NCI-H1436 treated with DMSO at 0.1 percent for 48 hours (cell line): ENCODE data around the gene MYO5C.
A peak's percentile ranks its signal among the peaks of the same experiment; 100 is the strongest.

Experiments used
- DNase-seq: peaks from one replicate; lab custom pipeline; 2025; lab: John Stamatoyannopoulos, UW

MYO5C gene

GRCh38 chr15:52295421-52296001, at the start of gene MYO5C:
Gene MYO5C (minus strand): TSS chr15:52295804. CDS start chr15:52295636, 168 bp downstream.
- peak; percentile 47 for DNase-seq

- no peak for DNase-seq
Observed at GRCh38 chr15:52344592-52344991, 49.0 kb upstream of the MYO5C start.

- DNase-seq = no peak
Observed at GRCh38 chr15:52343831-52344230, 48.2 kb upstream of the MYO5C start.

- DNase-seq = no peak
Observed at GRCh38 chr15:52340093-52340492, 44.5 kb upstream of the MYO5C start.

- DNase-seq = no peak
Observed at GRCh38 chr15:52338891-52339290, 43.3 kb upstream of the MYO5C start.

GRCh38 chr15:52338058-52338457, 42.5 kb upstream of the MYO5C start:
- DNase-seq = no peak

GRCh38 chr15:52337198-52337853, 41.7 kb upstream of the MYO5C start:
- no peak for DNase-seq

GRCh38 chr15:52336529-52336928, 40.9 kb upstream of the MYO5C start:
- DNase-seq = no peak

- no peak for DNase-seq
Observed at GRCh38 chr15:52334491-52335160, 39.0 kb upstream of the MYO5C start.

- peak; percentile 22 for DNase-seq
Observed at GRCh38 chr15:52331490-52332240, 36.1 kb upstream of the MYO5C start.

- DNase-seq = no peak
Observed at GRCh38 chr15:52329987-52330386, 34.4 kb upstream of the MYO5C start.

- DNase-seq = no peak
Observed at GRCh38 chr15:52329150-52329549, 33.5 kb upstream of the MYO5C start.

GRCh38 chr15:52328680-52329079, 33.1 kb upstream of the MYO5C start:
- DNase-seq = no peak

- no peak for DNase-seq
Observed at GRCh38 chr15:52326756-52327155, 31.2 kb upstream of the MYO5C start.

- DNase-seq = no peak
Observed at GRCh38 chr15:52324109-52324508, 28.5 kb upstream of the MYO5C start.

- DNase-seq = no peak
Observed at GRCh38 chr15:52318729-52319500, 23.3 kb upstream of the MYO5C start.

- no peak for DNase-seq
Observed at GRCh38 chr15:52317688-52318087, 22.1 kb upstream of the MYO5C start.

GRCh38 chr15:52317022-52317421, 21.4 kb upstream of the MYO5C start:
- no peak for DNase-seq

GRCh38 chr15:52309154-52309548, 13.5 kb upstream of the MYO5C start:
- no peak for DNase-seq

GRCh38 chr15:52308446-52309153, 13.0 kb upstream of the MYO5C start:
- DNase-seq = no peak

GRCh38 chr15:52307847-52308246, 12.2 kb upstream of the MYO5C start:
- no peak for DNase-seq
